Activated T-cell treated with anti-CD3 and anti-CD28 coated beads for 4 hours (primary cell): ENCODE measurements around the gene MT1F.
"Not testable (repeated sequence)": the region's sequence is repeated elsewhere in the genome, so short reads cannot be mapped to it uniquely, and the experiment has no call there.

Source experiments
- DNase-seq: peaks from one replicate; pipeline ENCODE4 v3.0.0-alpha.2; 2020

MT1F gene

GRCh38 chr16:56657555-56658326, at the start of gene MT1F:
MT1F (plus strand) TSS chr16:56657959; CDS start chr16:56658059, 100 bp downstream.
- peak; percentile 63 for DNase-seq

GRCh38 chr16:56608043-56608875, 49.5 kb upstream of the MT1F start, which contains the start of gene MT2A:
MT2A (plus strand) TSS chr16:56608584; CDS start chr16:56608656, 72 bp downstream.
- peak; percentile 73 for DNase-seq

GRCh38 chr16:56608876-56609462, 48.8 kb upstream of the MT1F start:
- no peak for DNase-seq

DNA sequence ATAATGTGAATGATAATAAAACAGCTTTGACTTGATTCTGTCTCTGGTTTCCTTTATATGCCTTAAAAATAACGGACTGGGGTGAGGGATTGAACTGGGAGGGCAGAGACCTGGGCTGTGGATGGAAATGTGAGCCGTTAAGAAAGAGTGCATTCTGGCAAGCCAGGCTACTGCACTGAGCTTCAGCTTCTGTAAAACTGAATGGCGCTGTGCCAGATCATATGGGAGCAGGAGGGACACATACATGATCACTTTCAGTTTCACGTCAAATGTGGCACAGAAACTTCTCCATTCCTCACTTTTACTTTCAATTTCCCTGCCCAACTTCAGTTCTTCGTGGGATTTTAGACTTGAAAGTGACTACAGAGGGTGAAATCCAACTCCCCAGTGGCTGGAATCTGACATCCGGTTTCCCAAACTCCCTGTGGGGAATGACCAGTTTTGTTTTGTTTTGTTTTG, 48.3 kb upstream of the MT1F start:
- DNase-seq = peak; percentile 58

DNA sequence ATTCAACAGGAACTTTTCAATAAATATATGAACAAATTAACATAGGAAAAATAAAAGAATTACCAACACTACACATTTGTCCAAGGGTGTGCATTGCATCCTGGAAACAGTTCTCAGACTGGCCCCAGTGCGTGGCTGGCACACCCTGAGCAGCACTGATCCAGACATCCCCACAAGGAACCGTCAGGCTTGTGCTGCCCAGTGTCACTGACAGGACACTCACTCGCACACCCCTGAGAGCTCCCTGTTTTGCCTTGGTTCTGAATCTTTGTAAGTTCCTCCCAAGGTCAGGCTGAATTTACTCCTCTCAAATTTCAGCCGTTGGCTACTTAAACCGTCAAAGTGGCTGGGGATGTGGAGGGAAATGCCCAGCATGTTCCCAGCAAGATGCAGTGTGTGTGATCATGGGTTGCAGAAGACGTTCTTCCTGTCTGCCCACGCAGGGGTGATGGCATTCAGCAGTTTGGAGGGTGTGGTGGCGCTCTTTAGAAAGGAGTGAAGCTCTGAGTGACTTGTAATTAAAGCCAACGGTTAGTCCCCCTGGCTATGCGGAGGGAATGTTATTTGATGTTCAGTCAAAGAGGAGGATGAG, 47.6 kb upstream of the MT1F start:
- DNase-seq = peak; percentile 72

DNA sequence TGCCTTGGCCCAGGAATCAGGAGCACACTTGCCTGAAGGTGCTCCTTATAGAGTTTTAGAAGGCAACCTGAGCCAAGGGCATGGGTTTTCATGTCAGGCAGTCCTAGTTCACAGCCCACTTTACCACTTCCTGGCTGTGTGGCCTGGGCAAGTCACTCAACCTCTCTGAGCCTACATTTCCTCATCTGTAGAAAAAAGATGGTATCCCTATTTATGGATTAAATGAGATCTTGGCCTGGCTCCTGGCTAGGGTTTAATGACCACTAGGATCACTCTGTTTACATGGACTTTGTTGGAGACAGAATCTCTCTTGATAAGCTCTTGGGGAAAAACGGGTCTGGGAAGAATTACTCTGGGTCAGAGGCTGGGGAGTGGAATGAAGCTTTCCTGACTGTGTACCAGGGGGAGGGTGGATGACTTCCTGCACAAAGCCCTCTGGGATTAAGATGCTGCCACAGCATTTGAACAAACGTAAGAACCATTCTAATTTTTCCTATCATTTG, 47.1 kb upstream of the MT1F start:
- no peak for DNase-seq

GRCh38 chr16:56611281-56611833, 46.4 kb upstream of the MT1F start:
- no peak for DNase-seq

GRCh38 chr16:56613706-56614105, 44.1 kb upstream of the MT1F start:
- DNase-seq = no peak

GRCh38 chr16:56614549-56614991, 43.2 kb upstream of the MT1F start:
- no peak for DNase-seq

GRCh38 chr16:56615353-56615752, 42.4 kb upstream of the MT1F start:
- DNase-seq = no peak

DNA sequence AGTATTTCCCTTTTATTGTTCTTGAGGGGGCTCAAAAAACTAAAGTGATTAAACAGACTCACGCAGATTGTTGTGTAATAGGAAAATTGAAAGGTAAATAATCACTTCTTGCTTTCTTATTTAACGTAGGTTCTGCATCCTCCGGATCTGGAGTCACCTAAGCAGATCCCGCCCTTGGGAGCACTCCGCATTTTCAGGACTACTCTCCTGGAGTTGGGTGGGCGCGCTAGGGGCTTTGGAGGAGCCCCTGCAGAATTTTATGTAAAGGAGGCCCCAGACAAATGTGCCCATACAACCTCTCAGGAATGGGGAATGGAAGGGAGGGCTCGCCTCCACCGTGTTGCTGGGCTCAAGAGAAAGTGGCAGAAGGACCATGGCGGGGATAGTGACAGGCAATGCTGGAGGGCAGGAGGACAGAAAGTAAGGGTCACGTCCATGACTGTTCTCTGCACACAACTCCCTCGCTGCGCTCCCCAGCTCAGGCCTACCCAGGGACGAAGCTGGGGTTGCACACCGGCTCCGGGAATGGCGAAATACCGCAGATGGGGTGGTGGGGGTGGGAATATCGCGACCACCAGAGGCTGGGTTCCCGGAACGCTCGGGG, 41.0 kb upstream of the MT1F start:
- no peak for DNase-seq

GRCh38 chr16:56617212-56618085, 40.3 kb upstream of the MT1F start:
- DNase-seq = no peak

DNA sequence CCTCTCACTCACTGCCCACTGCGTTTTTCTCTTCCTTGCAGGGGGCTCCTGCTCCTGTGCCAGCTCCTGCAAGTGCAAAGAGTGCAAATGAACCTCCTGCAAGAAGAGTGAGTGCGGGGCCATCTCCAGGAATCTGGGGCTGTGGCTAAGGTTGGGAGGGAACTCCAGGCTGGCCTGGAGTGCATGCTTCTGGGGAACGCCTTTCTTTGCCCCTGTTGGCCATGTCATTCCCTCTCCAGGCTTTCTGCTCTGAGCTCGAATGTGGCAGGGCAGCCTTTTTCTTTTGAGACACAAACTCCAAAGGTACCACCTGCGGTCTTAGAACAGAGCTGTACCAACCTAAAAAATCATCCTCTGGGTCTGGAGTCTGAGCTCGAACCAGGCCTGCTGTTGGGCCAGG, 39.6 kb upstream of the MT1F start:
- DNase-seq = no peak

DNA sequence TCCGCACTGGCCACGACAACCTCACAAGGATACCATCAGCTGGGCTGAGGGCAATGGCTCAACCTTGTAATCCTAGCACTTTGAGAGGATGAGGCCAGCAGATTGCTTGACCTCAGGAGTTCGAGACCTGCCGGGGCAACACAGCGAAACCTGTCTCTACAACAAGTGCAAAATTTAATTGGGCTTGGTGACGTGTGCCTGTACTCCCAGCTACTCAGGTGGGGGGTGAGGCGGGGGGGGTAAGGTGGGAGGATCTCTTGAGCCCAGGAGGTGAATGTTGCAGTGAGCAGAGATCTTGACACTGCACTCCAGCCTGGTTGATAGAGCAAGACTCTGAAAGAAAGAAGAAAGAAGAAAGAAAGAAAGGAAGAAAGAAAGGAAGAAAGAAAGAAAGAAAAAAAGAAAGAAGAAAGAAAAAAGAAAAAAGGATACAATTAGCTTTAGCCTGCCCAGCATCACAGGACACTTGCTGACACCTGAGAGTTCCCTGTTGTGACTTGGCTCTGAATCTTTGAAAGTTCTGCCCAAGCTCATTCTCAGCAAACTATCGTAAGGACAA, 37.3 kb upstream of the MT1F start:
- no peak for DNase-seq

- not testable (repeated sequence) for DNase-seq
These were observed 35.9 kb upstream of the MT1F start for GRCh38 chr16:56621665-56622445.

GRCh38 chr16:56623184-56623583, 34.6 kb upstream of the MT1F start:
- DNase-seq = not testable (repeated sequence)

GRCh38 chr16:56623637-56624036, 34.1 kb upstream of the MT1F start:
- no peak for DNase-seq

GRCh38 chr16:56625140-56625942, 32.4 kb upstream of the MT1F start, which contains the start of gene MT1E:
MT1E (plus strand) TSS chr16:56625781; CDS start chr16:56625852, 71 bp downstream.
- DNase-seq = no peak
